HepG2 (cell line): ENCODE data around the gene RECQL5. TPM values are rescaled to one million over a fixed set of nuclear protein-coding genes. Genes with fewer than 3 reads are reported as not detected.

ENCODE experiments used
- ATF1 ChIP-seq: IDR thresholded peaks from 2 replicates; pipeline ENCODE4 v1.6.1; 2016; ENCODE audit warnings: mild to moderate bottlenecking, control low read depth
- CENPT ChIP-seq: sonication (generic); formaldehyde crosslinking; IDR thresholded peaks from 2 replicates; pipeline ENCODE4 v1.8.0; 2022; ENCODE audit warnings: low read depth, mild to moderate bottlenecking, moderate library complexity, missing genetic modification reagents
- DRAP1 ChIP-seq: IDR thresholded peaks from 2 replicates; pipeline ENCODE4 v1.6.1; 2016; ENCODE audit warnings: missing genetic modification reagents, missing compliant biosample characterization
- ETV5 ChIP-seq: IDR thresholded peaks from 2 replicates; pipeline ENCODE4 v1.6.1; 2018; ENCODE audit warnings: missing biosample characterization, missing genetic modification reagents, inconsistent platforms, borderline replicate concordance
- FOXA3 ChIP-seq: IDR thresholded peaks from 2 replicates; pipeline ENCODE4 v1.6.1; 2016; ENCODE audit warnings: missing genetic modification reagents, missing compliant biosample characterization
- GLI4 ChIP-seq: sonication (generic); formaldehyde crosslinking; IDR thresholded peaks from 2 replicates; pipeline ENCODE4 v1.5.1; 2020; ENCODE audit warnings: missing genetic modification reagents, mild to moderate bottlenecking, moderate library complexity, borderline replicate concordance
- IKZF5 ChIP-seq: IDR thresholded peaks from 2 replicates; pipeline ENCODE4 v1.6.1; 2018; ENCODE audit warnings: missing genetic modification reagents, mild to moderate bottlenecking, missing compliant biosample characterization
- KAT2B ChIP-seq: fragments of 150-350 bp; IDR thresholded peaks from 2 replicates; pipeline ENCODE4 v1.6.1; 2014; ENCODE audit warnings: low read depth, low read length, borderline replicate concordance
- MAX ChIP-seq: IDR thresholded peaks from 2 replicates; pipeline ENCODE4 v1.6.1; 2012; ENCODE audit warnings: inconsistent platforms
- NCOA1 ChIP-seq: sonication (generic); formaldehyde crosslinking; IDR thresholded peaks from 2 replicates; pipeline ENCODE4 v1.9.0; 2021; ENCODE audit warnings: missing genetic modification reagents
- RELA ChIP-seq: sonication (generic); formaldehyde crosslinking; IDR thresholded peaks from 2 replicates; pipeline ENCODE4 v1.4.0; 2020; ENCODE audit warnings: missing genetic modification reagents
- SOX6 ChIP-seq, 2 experiments: fragments of 450-650 bp in 1 of 2; sonication (generic) in 1 of 2; formaldehyde crosslinking in 1 of 2; IDR thresholded peaks; 2 replicates each; pipeline versions ENCODE4 v1.4.0 to v1.6.1; 2017 to 2020; ENCODE audit warnings: antibody characterized with exemption in 1 of 2, mild to moderate bottlenecking in 1 of 2, missing genetic modification reagents in 1 of 2
- TBL1XR1 ChIP-seq: fragments of 150-350 bp; IDR thresholded peaks from 2 replicates; pipeline ENCODE4 v1.6.1; 2014; ENCODE audit warnings: borderline replicate concordance, low read length; ENCODE audit not compliant: partially characterized antibody
- TBX3 ChIP-seq: fragments of 450-650 bp; IDR thresholded peaks from 2 replicates; pipeline ENCODE4 v1.6.1; 2017; ENCODE audit warnings: antibody characterized with exemption, mild to moderate bottlenecking, inconsistent platforms, borderline replicate concordance
- TGIF2 ChIP-seq: IDR thresholded peaks from 2 replicates; pipeline ENCODE4 v1.6.1; 2016; ENCODE audit warnings: control low read depth, missing compliant biosample characterization
- YEATS2 ChIP-seq: sonication (generic); formaldehyde crosslinking; IDR thresholded peaks from 2 replicates; pipeline ENCODE4 v1.4.0; 2020; ENCODE audit warnings: missing genetic modification reagents, borderline replicate concordance
- ZFP41 ChIP-seq: sonication (generic); formaldehyde crosslinking; IDR thresholded peaks from 2 replicates; pipeline ENCODE4 v1.4.0; 2020; ENCODE audit warnings: mild to moderate bottlenecking, missing genetic modification reagents, borderline replicate concordance
- ZNF142 ChIP-seq: sonication (generic); formaldehyde crosslinking; IDR thresholded peaks from 2 replicates; pipeline ENCODE4 v1.4.0; 2020; ENCODE audit warnings: missing genetic modification reagents
- ZNF33B ChIP-seq: sonication (generic); formaldehyde crosslinking; IDR thresholded peaks from 2 replicates; pipeline ENCODE4 v1.5.1; 2020; ENCODE audit warnings: mild to moderate bottlenecking, missing genetic modification reagents
- ZNF468 ChIP-seq: sonication (generic); formaldehyde crosslinking; IDR thresholded peaks from 2 replicates; pipeline ENCODE4 v1.8.0; 2022; ENCODE audit warnings: mild to moderate bottlenecking, moderate library complexity, missing genetic modification reagents
- ZNF589 ChIP-seq: sonication (generic); formaldehyde crosslinking; conservative IDR thresholded peaks from 2 replicates; pipeline ENCODE4 v1.8.0; 2022; ENCODE audit warnings: mild to moderate bottlenecking, moderate library complexity, missing genetic modification reagents
- ZNF616 ChIP-seq: sonication (generic); formaldehyde crosslinking; IDR thresholded peaks from 2 replicates; pipeline ENCODE4 v1.5.0; 2020; ENCODE audit warnings: low read depth, mild to moderate bottlenecking, missing genetic modification reagents
- ZNF724P ChIP-seq: sonication (generic); formaldehyde crosslinking; IDR thresholded peaks from 2 replicates; pipeline ENCODE4 v1.8.0; 2022; ENCODE audit warnings: missing genetic modification reagents, borderline replicate concordance
- polyA plus RNA-seq, 8 experiments: library from polyadenylated mRNA; depleted of rRNA in 3 of 8; stranded (reverse) in 7 of 8; unstranded in 1 of 8; fragments of >200 nt; fragmentation: Illumina TruSeq in 4 of 8; extraction: Trizol in 4 of 8; gene quantifications; 2 replicates each; pipeline versions ENCODE4 v1.2.1 to v1.2.3, GENCODE V29; 2011 to 2016; ENCODE audit warnings: low read depth in 4 of 8, missing spikeins in 1 of 8, mixed read lengths in 1 of 8; ENCODE audit not compliant: insufficient read depth in 1 of 8
- total RNA-seq, 5 experiments: library from RNA; depleted of rRNA; stranded (reverse); fragments of >200 nt; fragmentation: Illumina TruSeq; extraction: Trizol; gene quantifications; 2 replicates each; pipeline ENCODE4 v1.2.3, GENCODE V29; 2016; ENCODE audit warnings: low read depth in 1 of 5

RECQL5 gene
- total and polyA plus RNA-seq, 2 of the 13 experiments (the other 11 are each of a cell fraction or from before 2014, with no cell fraction given): 27.7 to 32.0 TPM

GRCh38 chr17:75666959-75667790 is at the start of gene RECQL5, which contains the start of gene SAP30BP (continued):
- no peak for TF ChIP-seq ZFP41 (CRISPR knock-in tag)
- no peak for TF ChIP-seq ZNF616 (CRISPR knock-in tag)
- peak; percentile 91; the same call in 1 of the 2 replicates for TF ChIP-seq YEATS2 (CRISPR knock-in tag)
- peak; percentile 38 for TF ChIP-seq TGIF2 (CRISPR knock-in tag)
- TF ChIP-seq GLI4: peak; percentile 22; the same call in 1 of the 2 replicates
- TF ChIP-seq DRAP1 (CRISPR knock-in tag): peak; percentile 88
- TF ChIP-seq MAX: peak; percentile 77
- peak; percentile 27 for TF ChIP-seq TBL1XR1
- TF ChIP-seq TBX3: 0 out of 2 replicates have a peak, but pooled peaks have one; percentile 10
- TF ChIP-seq NCOA1: no peak
- TF ChIP-seq IKZF5: peak; percentile 62; the same call in 1 of the 2 replicates
- TF ChIP-seq RELA (CRISPR knock-in tag): no peak
- no peak; the same call in 1 of the 2 replicates for TF ChIP-seq FOXA3 (CRISPR knock-in tag)
- TF ChIP-seq SOX6 (IDR thresholded peaks at IDR 0.05): no peak
- TF ChIP-seq SOX6 (CRISPR knock-in tag; IDR thresholded peaks at IDR 0.05): peak; percentile 62
- TF ChIP-seq ZNF142 (CRISPR knock-in tag): no peak
- TF ChIP-seq ATF1 (CRISPR knock-in tag): peak; percentile 100
- TF ChIP-seq ZNF468 (CRISPR knock-in tag): no peak
- TF ChIP-seq ZNF33B (CRISPR knock-in tag): no peak
- TF ChIP-seq CENPT (CRISPR knock-in tag): no peak
- TF ChIP-seq ZNF589 (CRISPR knock-in tag): no peak
- peak; percentile 77 for TF ChIP-seq ETV5
- TF ChIP-seq KAT2B: no peak
- no peak; the same call in 1 of the 2 replicates for TF ChIP-seq ZNF724P (CRISPR knock-in tag)
